HG03571 (cell line): ENCODE measurements around the gene NTN1.

Source experiments
- ATAC-seq: cut with Tn5 transposase; IDR thresholded peaks from one replicate; pipeline ENCODE4 v1.9.1; 2021; ENCODE audit not compliant: unreplicated experiment

Gene NTN1

DNA sequence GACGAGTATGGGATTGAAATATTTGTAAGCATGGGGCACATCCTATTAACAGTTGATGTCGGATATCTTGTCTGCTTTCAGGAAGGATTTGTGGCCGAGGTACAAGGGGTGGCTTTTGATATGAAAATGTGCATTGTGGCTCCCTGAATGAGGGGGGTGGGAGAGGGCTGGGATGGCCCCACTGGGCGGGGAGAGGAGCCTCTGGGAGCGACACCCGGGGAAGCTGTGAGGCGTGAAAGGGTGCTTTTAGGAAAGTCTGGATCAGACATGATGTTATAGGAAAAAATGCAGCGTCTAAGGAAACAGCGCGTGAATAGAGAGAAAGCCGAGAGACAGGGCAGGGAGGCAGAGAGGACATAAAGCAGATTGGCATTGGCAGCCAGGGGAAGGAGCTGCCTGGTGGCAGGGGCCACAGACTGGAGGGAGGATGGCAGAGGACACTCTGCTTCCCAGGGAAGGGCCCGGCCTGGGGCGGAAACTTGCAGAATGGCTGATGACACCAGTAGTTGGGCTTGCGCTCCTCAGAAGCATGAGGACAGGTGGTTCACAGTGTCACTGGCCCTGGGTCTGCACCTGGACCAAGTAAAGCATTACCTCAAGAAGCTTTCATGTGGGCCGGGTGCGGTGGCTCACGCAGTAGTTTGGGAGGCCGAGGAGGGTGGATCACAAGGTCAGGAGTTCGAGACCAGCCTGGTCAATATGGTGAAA, 95.7 kb downstream of the NTN1 start:
- no peak for ATAC-seq

DNA sequence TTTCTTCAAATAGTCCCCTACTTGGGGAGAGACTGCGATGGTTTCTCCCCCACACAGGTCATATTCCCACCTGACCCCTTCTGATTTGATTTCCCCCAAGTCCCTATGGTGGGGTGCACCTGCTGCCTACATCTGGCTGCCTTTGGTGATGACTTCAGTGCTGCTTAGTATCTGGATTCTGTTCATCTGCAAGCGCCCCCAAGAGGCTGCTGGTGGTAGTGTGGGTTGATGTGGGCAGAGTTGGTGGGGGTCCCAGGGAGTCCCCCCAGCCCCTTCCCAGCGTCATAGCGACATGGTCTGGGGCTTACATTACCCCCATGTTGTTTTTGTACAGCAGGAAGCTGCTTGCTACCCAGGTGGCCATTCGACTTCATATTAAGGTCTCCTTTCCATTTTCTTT, 99.2 kb downstream of the NTN1 start:
- ATAC-seq, result no peak

DNA sequence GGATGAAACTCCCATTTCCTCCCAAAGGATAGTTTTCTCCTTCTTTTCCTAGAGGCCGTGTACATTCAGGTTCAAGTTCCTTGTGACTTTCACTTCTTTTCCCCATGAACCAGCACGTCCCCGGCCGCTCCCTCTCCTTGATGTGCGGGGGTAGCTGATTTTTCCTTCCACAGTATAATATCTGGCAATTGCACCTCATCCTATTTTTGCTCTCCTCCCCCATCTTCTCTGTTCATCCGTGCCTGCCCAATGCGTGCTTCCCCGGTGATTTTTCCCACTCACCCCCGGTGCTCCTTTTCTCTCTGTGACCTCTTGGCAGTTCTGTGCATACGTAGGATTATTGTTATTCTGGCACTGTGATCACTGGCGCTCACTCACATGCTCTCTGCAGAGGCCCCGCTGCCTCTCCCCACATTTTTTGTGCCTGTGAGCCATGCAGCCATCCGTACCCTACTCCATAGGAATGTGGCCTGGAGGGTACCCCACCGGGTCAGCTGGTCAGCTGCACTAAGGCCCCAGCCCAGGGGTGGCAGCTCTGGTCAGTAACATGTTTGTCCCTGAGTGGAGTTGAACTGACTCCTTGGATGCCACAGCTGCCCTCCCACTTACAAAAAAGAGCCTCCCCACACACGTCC, 100.0 kb downstream of the NTN1 start:
- ATAC-seq, result no peak

DNA sequence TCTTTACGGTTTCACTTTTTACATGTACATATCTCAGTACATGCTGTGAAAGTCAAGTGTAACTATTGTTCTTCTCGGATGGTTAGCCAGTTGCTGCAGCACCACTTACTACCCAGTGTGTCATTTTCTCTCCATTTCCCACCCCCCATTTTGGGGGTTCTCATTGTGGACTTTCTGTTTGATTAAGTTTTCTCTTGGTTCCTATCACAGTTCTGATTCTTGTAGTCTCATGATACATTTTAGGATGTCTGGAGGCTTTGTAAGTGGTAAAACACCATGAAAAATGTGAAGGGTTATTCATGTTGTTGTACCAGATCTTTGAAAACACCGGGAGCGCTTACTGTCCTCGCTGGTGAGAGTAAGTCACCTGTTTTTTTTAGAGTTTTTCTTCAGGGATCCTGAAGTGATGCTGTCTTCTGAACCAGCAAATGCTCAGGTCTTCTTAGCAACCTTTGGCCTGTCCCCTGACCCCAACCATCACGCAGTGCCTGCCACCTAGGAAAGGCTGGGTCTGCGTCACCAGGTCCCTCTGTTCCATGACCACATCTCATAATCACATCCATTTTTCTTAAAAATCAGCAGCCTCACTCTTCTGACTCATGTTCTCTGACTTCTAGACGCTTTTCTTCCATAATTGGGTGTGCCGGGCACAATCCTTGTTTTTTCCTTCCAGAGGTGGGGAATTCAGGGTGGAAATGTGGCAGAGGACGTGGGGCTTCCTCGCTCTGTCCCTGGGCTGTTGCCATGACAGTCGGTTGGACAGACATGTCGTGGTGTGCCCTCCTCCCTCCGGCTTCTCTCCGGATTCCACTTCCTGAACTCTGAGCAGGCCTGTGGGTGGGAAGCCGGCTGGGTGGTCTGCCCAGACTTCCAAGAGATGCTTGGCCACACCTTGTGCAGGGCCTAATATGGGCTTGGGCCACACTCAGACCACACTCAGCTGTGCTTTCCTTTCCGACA, 102.6 kb downstream of the NTN1 start:
- ATAC-seq, result no peak

DNA sequence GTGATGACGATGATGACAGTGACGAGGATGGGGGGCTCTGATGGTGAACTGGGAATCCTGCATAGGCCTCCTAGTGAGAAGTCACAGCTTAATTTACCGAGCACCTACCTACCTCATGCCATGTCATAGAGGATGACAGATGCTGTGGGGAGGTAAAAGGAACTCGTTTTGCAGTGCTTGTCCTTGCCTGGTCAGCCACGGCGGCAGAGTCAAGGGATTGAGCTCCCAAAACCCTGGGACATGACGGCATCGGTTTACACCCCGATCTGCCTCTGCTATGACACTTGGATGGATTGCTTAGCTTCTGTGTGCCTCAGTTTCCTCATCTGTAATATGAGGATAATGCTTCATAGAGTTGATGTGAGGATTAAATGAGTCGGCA, 103.2 kb downstream of the NTN1 start:
- no peak for ATAC-seq

DNA sequence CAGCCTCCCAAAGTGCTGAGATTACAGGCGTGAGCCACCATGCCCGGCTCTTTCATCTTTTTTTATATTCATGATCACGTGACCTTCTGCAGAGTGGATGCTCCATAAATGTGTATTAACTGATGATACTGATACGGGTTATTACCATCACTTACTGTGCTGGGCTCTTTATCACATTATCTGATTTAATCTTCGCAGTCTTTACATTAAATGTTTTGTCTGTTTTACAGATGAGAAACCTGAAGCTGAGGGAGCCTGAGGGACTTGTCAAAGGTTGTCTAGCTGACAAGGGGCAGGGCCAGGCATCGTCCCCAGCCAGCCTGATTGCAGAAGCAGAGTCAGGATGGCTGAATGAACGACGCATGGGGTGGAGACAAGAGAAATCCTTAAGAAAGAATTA, 104.4 kb downstream of the NTN1 start:
- ATAC-seq, result no peak

DNA sequence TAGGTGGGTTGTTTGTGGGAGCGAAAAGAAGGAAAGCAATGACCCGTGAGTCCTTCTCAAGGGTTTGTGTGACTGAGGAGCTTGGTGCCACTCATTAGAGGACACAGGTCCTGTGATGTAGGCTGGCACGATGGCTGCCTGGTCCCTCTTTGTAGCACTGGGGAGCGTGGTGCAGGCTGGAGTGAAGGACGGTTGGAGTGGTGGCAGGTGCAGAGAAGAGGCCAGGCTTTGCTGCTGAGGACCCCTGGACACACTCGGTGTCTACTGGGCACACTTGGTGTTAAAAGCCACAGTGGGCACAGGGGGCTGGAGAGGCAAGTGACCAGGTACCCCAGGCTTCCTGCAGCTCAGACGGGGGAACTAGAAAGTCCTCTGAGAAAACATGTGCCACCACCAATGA, 106.0 kb downstream of the NTN1 start:
- ATAC-seq, result no peak

DNA sequence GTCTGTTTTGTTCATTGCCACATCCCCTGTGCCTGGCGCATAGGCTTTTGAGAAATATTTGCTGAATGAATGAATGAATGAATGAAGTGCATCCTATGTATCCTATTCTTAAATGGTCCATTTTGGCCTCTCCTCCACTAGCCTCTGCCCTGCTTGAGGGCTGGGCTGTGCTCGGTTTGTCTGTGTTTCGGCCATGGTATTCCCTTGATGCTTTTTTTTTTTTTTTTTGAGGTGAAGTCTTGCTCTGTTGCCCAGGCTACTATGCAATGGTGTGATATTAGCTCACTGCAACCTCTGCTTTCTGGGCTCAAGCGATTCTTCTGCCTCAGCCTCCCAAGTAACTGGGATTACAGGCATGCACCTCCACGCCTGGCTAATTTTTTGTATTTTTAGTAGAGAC, 110.1 kb downstream of the NTN1 start:
- ATAC-seq, result no peak

DNA sequence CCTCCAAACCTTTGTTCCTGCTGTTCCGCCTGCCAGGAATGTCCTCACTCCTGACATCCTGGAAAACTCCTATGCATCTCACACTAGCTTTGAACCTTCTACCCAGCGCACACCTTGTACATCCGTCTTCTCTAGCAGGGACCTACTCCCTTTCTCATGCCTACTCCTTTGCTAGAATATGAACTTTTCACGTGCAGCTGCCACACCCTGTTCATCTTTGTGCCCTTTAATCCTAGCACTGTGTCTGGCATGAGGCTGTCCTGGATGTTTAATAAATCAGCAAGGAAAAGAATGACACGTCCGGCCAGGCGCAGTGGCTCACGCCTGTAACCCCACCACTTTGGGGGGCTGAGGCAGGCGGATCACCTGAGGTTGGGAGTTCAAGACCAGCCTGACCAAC, 111.0 kb downstream of the NTN1 start:
- no peak for ATAC-seq

DNA sequence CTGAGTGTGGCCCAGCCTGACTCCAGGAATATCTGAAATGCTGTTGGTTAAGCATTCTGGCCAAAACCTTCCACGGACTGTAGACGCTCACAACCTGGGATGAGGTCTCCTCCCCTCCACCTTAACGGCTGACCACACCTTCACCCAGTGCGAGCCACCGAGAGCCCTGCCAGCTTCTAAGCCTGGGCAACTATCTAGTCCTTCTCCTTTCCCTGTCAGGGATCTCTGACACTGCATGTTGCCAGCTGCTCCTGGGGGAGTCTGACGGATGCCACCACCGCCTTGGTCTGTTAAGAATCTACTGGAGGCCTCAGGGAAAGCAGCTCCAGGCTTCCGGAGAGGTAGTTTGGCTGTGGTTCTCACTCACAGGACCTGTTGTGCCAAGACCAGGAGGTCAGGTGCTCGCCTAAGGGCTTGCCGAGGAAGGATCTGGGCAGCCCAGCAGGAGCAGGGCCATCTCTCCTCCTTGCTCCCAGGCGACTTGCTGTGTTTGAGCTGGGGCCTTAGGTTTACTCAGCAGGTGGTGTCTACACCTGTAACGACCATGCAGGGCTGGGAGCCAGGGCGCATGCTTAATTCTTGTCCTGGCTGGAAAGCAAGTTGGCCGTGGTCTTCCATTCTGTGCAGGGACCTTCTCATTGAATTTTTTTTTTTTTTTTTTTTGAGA, 111.8 kb downstream of the NTN1 start:
- no peak for ATAC-seq

DNA sequence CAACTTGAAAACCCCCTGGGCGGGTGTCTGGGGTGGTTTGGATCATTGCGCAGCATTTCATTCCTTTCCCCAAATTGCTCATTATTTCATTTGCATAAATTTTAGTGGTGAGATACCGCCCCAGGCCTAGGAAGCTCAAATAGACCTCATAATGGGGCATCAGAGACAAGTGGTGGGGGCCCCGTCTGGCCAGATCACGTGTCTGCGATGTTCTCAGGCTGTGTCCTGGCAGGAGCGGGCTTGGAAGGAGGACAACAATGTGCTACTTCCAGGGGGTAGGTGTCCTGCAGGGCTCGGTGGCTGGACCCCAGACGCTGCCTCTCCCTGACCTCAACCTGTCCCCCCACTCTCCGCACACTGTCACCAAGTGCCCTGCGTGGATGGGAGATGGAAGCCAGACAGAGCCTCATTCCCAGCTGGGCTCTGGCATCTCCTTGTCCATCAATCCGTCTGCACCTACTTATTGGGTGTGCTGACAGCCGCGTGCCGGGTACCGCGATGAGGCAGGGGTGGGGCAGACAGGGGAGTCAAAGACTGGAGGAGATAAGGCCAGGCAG, 116.9 kb downstream of the NTN1 start:
- no peak for ATAC-seq

DNA sequence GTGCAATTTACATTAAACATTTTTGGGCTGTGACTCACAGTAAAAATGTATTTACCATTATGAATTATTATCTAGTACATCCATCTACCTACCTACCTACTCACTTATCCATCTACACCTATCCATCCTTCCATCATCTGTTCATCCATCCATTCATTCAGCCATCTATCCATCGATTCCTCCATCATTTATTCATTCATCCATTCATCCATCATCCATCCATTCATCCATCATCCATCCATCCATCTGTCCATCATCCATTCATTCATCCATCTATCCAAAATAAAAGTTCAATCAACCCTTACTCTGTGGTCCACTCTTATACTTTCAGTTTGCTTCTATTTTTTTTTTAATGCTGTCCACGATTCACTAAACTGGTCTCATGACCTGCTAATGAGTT, 118.4 kb downstream of the NTN1 start:
- ATAC-seq, result no peak

DNA sequence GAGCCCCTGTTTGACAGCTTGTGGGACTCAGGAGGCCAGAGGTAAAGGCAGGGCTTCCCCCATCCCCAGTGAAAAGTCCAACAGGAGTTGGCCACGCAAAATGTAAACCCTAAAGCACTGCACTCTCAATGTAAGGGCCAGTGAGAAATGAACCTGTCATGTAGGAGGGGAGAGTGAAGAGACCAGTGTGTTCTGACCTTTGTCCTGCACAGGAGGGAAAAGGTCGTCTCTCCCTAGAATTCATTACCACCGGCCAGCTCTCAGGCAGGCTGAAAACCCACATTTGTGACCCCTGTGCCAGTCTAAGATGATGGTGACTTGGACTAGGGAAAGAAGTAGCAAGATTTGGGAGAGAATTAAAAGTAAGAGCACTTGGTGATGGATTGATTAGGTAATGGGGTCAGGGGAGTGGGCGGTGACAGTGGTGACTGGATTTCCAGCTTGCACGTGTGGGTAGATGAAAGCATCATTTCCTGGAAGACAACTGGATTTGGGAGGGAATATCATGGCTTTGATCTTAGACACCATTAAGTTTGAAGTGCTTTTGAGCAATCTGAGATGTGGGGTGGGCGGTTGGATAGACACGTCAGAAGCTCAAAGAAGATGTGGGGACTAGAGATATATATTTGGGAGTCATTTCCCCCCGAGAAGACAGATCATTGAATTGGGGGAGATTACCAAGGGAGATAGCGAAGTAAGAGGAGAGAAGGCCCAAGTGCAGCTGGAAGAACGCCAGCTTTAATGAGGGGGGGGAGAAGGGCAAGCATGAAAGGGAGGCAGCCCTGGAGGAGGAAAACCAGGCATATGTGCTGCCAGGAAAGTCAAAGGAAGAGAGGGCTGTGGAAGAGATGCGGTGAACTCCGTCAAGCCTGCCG, 119.5 kb downstream of the NTN1 start:
- no peak for ATAC-seq

DNA sequence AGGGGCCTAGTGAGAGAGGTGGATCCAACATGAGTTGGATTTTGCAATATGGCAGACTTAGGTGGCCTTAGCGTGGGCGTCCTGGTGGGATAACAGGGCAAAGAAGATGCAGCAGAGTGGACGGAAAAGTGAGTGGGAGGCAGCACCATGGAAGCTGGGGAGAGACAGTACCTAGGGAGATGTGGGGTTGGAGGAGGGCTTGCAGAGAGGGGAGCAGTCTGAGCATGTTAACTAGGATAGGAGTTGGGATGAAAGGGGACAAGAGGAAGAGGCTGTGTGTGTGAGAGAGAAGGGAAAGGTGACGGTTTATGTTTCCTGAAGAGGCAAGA, 120.1 kb downstream of the NTN1 start:
- ATAC-seq, result no peak

DNA sequence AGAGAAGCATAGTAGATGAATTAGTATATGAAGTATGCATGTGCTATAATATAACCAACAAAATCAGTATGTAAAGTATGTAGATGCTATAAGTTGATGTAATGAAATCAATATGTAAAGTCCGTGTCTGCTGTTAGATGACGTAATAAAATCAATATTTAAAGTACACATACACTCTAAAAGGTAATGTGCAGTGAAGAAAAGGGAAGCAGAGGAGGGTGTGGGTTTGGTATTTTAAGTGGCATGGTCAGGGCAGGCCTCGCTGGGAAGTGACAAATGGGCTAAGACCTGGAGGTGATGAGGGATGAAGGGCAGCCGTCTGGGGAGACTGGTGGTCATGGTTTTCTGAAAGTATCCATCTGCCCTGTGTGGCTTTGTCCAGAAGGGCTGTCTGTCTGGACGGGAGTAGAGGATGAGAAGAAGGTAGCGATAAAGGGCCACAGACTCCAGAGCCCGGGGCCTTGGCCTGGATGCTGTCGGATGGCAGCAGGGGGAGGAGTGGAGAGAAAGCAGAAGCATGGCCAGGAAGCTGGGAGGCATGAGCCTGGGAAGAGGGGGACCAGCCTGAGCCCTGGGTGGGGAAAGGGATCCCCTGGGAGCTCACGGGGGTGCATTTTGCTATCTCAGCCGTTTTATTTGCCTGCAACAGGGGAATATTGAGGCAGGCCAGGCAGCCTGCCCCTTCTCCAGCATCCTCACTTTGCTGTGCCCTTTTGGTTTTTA, 121.6 kb downstream of the NTN1 start:
- ATAC-seq, result no peak

DNA sequence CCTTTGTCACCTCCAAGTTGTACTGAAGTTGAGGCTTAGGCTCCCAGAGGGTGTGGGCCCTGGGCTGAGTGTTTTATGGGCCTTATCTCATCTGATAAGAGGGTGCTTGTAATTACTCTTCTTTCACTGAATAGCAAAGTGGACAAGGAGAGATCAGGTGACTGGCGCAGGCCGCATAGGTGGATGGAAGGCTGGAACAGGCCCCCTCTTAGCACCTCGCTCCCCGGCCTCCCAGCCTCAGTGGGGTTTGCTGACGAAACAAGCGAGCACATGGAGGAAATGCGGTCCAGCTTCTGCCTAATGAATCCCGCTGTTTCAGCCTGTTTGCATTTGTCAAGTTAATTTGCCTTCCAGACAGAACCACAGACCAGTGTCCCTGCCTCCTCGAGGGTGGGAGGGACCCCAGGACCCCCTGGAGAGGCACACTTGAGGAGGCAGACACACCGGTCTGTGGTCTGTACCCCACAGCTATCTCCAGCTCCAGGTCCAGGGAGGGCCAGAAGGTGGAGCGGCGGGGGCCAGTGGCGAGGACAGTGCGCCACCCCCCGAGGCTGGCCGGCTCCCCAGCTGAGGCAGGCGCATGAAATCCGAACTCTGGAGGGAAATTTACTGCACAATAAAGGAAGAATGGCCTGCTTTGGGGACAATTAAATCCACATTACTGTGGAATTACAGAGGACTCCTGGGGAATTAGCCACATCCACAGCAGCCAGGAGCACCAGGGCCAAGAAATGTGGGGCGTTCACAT, 123.4 kb downstream of the NTN1 start:
- ATAC-seq, result no peak

DNA sequence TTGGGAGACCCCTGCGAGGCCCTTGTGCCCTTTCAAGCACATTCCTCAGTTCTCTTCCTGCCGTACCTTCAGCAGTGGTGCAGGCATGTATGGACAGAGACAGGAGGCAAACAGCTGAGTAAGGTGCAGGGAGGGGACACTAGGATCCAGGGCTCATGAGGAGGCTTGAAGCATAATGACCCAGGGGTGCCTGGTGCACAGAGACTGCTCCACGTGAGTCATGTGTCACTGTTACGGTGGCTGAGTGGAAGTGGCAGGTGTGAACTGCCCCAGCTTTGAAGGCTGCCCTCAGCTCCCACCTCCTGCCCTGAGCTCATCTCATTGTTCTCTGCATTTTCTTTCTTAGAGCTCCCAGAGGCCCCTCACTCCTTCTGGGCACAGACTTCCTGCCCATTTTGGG, 124.8 kb downstream of the NTN1 start:
- no peak for ATAC-seq

DNA sequence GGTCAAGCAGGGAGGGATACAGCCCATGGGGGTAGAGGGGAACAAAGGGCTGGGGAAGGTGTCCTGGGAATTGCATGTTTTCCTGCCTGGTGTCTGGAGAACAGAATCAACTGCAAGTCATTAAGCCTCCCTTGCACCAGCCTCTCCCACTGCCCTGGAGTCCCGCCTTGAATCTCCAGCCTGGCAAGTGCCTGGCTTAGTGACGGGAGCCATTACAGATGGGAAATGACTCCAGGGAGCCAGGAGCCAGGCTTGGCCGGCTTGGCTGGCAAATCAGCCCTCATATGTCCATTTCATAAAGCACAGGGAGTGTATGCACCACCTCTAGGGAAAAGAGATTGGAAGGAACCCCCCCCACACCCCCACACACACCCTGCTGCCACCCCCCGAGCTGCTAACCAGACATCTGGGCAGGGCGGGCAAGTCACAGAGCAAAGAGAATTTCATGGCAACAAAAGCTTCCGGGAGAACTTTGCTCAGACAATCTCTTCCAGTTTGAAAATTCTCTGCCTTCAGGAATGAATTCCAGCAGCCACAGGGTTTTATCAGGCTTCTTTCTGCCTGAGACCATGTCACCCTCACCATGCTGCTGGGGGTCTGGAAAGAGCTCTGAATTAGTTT, 127.7 kb downstream of the NTN1 start:
- no peak for ATAC-seq
